ENCODE measurements around the gene NETO2.

DNA sequence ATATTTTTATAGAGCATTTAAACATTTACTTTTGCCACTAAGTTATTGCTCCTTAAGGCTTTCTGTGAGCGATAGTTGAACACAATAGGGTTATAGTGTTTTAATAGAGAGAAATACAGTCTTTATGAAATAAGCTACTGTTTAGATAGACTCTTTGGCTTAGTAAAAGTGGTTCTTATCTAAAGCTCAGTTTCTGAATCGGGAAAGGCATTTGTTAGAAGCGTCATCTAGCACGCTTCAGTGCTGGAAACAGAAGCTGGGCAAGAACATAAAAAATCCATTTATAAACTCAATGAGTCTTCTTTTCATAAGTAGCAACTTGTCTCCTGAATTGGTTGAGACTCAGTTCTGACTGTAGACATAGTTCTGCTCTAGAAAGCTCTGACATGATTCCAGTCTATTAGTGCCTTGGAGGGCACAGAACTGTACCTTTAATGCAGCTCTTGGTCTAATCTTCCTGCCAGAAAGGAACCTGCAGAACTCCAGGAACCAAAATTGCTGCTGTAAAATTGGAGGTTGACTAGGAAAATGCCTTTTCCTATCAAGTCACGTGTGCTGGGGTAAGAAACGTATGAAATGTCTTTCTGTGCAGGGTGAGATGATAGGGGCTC, 114.9 kb downstream of the NETO2 start:
- TF ChIP-seq, protein P1, sequence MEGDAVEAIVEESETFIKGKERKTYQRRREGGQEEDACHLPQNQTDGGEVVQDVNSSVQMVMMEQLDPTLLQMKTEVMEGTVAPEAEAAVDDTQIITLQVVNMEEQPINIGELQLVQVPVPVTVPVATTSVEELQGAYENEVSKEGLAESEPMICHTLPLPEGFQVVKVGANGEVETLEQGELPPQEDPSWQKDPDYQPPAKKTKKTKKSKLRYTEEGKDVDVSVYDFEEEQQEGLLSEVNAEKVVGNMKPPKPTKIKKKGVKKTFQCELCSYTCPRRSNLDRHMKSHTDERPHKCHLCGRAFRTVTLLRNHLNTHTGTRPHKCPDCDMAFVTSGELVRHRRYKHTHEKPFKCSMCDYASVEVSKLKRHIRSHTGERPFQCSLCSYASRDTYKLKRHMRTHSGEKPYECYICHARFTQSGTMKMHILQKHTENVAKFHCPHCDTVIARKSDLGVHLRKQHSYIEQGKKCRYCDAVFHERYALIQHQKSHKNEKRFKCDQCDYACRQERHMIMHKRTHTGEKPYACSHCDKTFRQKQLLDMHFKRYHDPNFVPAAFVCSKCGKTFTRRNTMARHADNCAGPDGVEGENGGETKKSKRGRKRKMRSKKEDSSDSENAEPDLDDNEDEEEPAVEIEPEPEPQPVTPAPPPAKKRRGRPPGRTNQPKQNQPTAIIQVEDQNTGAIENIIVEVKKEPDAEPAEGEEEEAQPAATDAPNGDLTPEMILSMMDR (conservative IDR thresholded peaks at IDR 0.05; ENCODE audit: low read length), result no peak
- TF ChIP-seq EZH2phosphoT487 (IDR thresholded peaks at IDR 0.05; ENCODE audit: borderline replicate concordance, low read depth, low read length), result no peak

Data from OCI-LY7 (cell line).